Natural killer cell (primary cell): ENCODE measurements around the gene UTP4. TPM values are rescaled to one million over a fixed set of nuclear protein-coding genes. Genes with fewer than 3 reads are reported as not detected.

Source experiments
- ATAC-seq, 3 donors: fragments of 150-1000 bp in 2 of 3; fragments of 200-7000 bp in 1 of 3; cut with Tn5 transposase; 1 replicate in 1 of 3; 2 replicates in 2 of 3; pipeline ENCODE4 v1.10.0; 2021; ENCODE audit warnings: mild to moderate bottlenecking in 2 of 3, moderate library complexity in 2 of 3
- DNase-seq, 2 donors: peaks; one replicate each; pipeline versions ENCODE4 v3.0.0 to v3.0.0-alpha.2; 2013 to 2021; ENCODE audit warnings: mixed read lengths in 1 of 2
- H3K27ac ChIP-seq: one replicate; pipeline ENCODE4 v1.5.1; 2013; ENCODE audit warnings: mild to moderate bottlenecking, low read length
- H3K27me3 ChIP-seq: one replicate; pipeline ENCODE4 v1.6.1; 2013; ENCODE audit warnings: low read length; ENCODE audit not compliant: control insufficient read depth, insufficient read depth
- H3K36me3 ChIP-seq: one replicate; pipeline ENCODE4 v1.6.1; 2013; ENCODE audit warnings: low read length; ENCODE audit not compliant: control insufficient read depth, insufficient read depth
- H3K4me1 ChIP-seq: one replicate; pipeline ENCODE4 v1.6.1; 2013; ENCODE audit warnings: low read length; ENCODE audit not compliant: control insufficient read depth, insufficient read depth
- H3K4me3 ChIP-seq: one replicate; pipeline ENCODE4 v1.5.1; 2013; ENCODE audit warnings: low read length
- H3K9me3 ChIP-seq: one replicate; pipeline ENCODE4 v1.6.1; 2013; ENCODE audit warnings: low read length; ENCODE audit not compliant: control insufficient read depth, insufficient read depth
- H3K27ac Mint-ChIP-seq, 2 donors: one replicate each; pipeline ENCODE4 v1.8.0; 2022; ENCODE audit warnings: mild to moderate bottlenecking in 2 of 2, mixed read lengths in 2 of 2, moderate library complexity in 1 of 2
- H3K27me3 Mint-ChIP-seq, 2 donors: one replicate each; pipeline ENCODE4 v1.8.0; 2022; ENCODE audit warnings: low read depth in 2 of 2, mixed read lengths in 2 of 2
- H3K36me3 Mint-ChIP-seq: one replicate; pipeline ENCODE4 v1.8.0; 2022; ENCODE audit warnings: mixed read lengths
- H3K4me1 Mint-ChIP-seq, 2 donors: one replicate each; pipeline ENCODE4 v1.8.0; 2022; ENCODE audit warnings: mixed read lengths in 2 of 2
- H3K4me3 Mint-ChIP-seq: one replicate; pipeline ENCODE4 v1.8.0; 2022; ENCODE audit warnings: mild to moderate bottlenecking, moderate library complexity, mixed read lengths
- H3K9me3 Mint-ChIP-seq, 2 donors: one replicate each; pipeline ENCODE4 v1.8.0; 2022; ENCODE audit warnings: mixed read lengths in 2 of 2
- CTCF ChIP-seq: fragments of 200-600 bp; IDR thresholded peaks from one replicate; pipeline ENCODE4 v1.8.0; 2022; ENCODE audit warnings: antibody characterized with exemption
- WGBS: methylation state at CpG from one replicate; pipeline ENCODE4 v1.1.7; 2013; ENCODE audit warnings: missing lambda C conversion rate; ENCODE audit not compliant: insufficient coverage; 5-methylcytosine and 5-hydroxymethylcytosine counted together
- intact Hi-C: fragments of 100-400 bp; cut with micrococcal nuclease; formaldehyde crosslinking; loops from one replicate; pipeline ENCODE4 v1.14.2; 2022
- total RNA-seq, 4 donors: library from RNA; stranded (reverse); fragments of 120-200 nt in 1 of 4; gene quantifications; one replicate each; pipeline versions ENCODE4 v1.2.3 to v1.2.4, GENCODE V29; 2013 to 2022

The UTP4 gene
- total RNA-seq, 3 donors from 2014 or later (not counting 1 experiment from before 2014, with no cell fraction given) = 23.2 to 42.6 (median 36.3) TPM

- no peak for ATAC-seq
Measured at GRCh38 chr16:69190046-69190588, 57.7 kb downstream of the UTP4 start.

GRCh38 chr16:69190598-69190997 is 58.1 kb downstream of the UTP4 start:
- intact Hi-C loops = no loop called here
- peak overlapping the region; percentile 78 for H3K4me3 Mint-ChIP-seq
- no peaks in the 10 kb centered on the region for H3K27me3 Mint-ChIP-seq
- peaks cover 63 to 73% of the 10 kb centered on the region in 2 donors for H3K4me1 Mint-ChIP-seq
- peak overlapping the region; percentile 27 to 67 for H3K27ac Mint-ChIP-seq
- Histone ChIP-seq H3K27me3 (no peaks in the 10 kb centered on the region), H3K9me3 (no peaks in the 10 kb centered on the region), H3K27ac (no peak overlapping the region), H3K4me1 (peaks cover 38% of the 10 kb centered on the region), H3K36me3 (no peaks in the 10 kb centered on the region), H3K4me3 (no peak overlapping the region)
- ATAC-seq (no peak), DNase-seq (peak in 1 of 2 donors; percentile 19)
- no peaks in the 10 kb centered on the region for H3K36me3 Mint-ChIP-seq
- no peak for TF ChIP-seq CTCF
- WGBS = 47% methylated on average over 3 of the region's 3 CpGs
- H3K9me3 Mint-ChIP-seq = no peaks in the 10 kb centered on the region

More at GRCh38 chr16:69190046-69190588, 57.7 kb downstream of the UTP4 start:
- DNase-seq = no peak
- peak overlapping the region; percentile 78 for H3K4me3 Mint-ChIP-seq
- intact Hi-C loops = no loop called here
- H3K27me3 Mint-ChIP-seq = no peaks in the 10 kb centered on the region
- Histone ChIP-seq H3K4me1 (peaks cover 43% of the 10 kb centered on the region), H3K4me3 (no peak overlapping the region), H3K36me3 (no peaks in the 10 kb centered on the region), H3K27me3 (no peaks in the 10 kb centered on the region), H3K27ac (no peak overlapping the region), H3K9me3 (no peaks in the 10 kb centered on the region)
- no peak for TF ChIP-seq CTCF
- WGBS = 85% methylated on average over 2 of the region's 2 CpGs
- H3K4me1 Mint-ChIP-seq = peaks cover 63 to 73% of the 10 kb centered on the region in 2 donors
- H3K9me3 Mint-ChIP-seq = no peaks in the 10 kb centered on the region
- no peaks in the 10 kb centered on the region for H3K36me3 Mint-ChIP-seq
- peak overlapping the region; percentile 27 to 67 for H3K27ac Mint-ChIP-seq

GRCh38 chr16:69191136-69191535 is 58.7 kb downstream of the UTP4 start:
- Mint-ChIP-seq H3K36me3 (no peaks in the 10 kb centered on the region), H3K4me1 (peaks cover 62 to 68% of the 10 kb centered on the region in 2 donors), H3K27ac (peak overlapping the region in 1 of 2 donors; percentile 67), H3K9me3 (no peaks in the 10 kb centered on the region), H3K4me3 (peak overlapping the region; percentile 78), H3K27me3 (no peaks in the 10 kb centered on the region)
- no peak for TF ChIP-seq CTCF
- ATAC-seq (no peak), DNase-seq (no peak)
- Histone ChIP-seq H3K4me1 (peaks cover 32% of the 10 kb centered on the region), H3K27ac (no peak overlapping the region), H3K4me3 (no peak overlapping the region), H3K27me3 (no peaks in the 10 kb centered on the region), H3K9me3 (no peaks in the 10 kb centered on the region), H3K36me3 (no peaks in the 10 kb centered on the region)
- WGBS = 81% methylated on average over 1 of the region's 2 CpGs
- intact Hi-C loops = no loop called here

GRCh38 chr16:69193855-69194254 is 61.4 kb downstream of the UTP4 start:
- H3K27ac Mint-ChIP-seq = no peak overlapping the region
- intact Hi-C loops = no loop called here
- Histone ChIP-seq H3K9me3 (no peaks in the 10 kb centered on the region), H3K27ac (no peak overlapping the region), H3K4me1 (peaks cover 15% of the 10 kb centered on the region), H3K27me3 (no peaks in the 10 kb centered on the region), H3K4me3 (no peak overlapping the region), H3K36me3 (no peaks in the 10 kb centered on the region)
- H3K4me3 Mint-ChIP-seq = no peak overlapping the region
- peaks cover 55 to 63% of the 10 kb centered on the region in 2 donors for H3K4me1 Mint-ChIP-seq
- H3K36me3 Mint-ChIP-seq = no peaks in the 10 kb centered on the region
- ATAC-seq (no peak), DNase-seq (no peak)
- H3K27me3 Mint-ChIP-seq = no peaks in the 10 kb centered on the region
- no peak for TF ChIP-seq CTCF
- no peaks in the 10 kb centered on the region for H3K9me3 Mint-ChIP-seq
